HG03354 (cell line): Measurements from ENCODE around the gene VPS13A.
"Not testable (repeated sequence)": the region's sequence is repeated elsewhere in the genome, so short reads cannot be mapped to it uniquely, and the experiment has no call there.

Experiments used
- ATAC-seq: cut with Tn5 transposase; IDR thresholded peaks from one replicate; pipeline ENCODE4 v1.9.1; 2021; ENCODE audit warnings: mild to moderate bottlenecking; ENCODE audit not compliant: unreplicated experiment, poor library complexity, severe bottlenecking

Gene VPS13A

GRCh38 chr9:77177894-77178794, 810 bp downstream of the VPS13A start:
- peak; percentile 26 for ATAC-seq

GRCh38 chr9:77180056-77180455, 2.7 kb downstream of the VPS13A start:
- no peak for ATAC-seq

- ATAC-seq, result no peak
Measured at GRCh38 chr9:77183581-77183980, 6.2 kb downstream of the VPS13A start.

GRCh38 chr9:77188242-77188641, 10.9 kb downstream of the VPS13A start:
- ATAC-seq, result no peak

GRCh38 chr9:77194423-77194822, 17.1 kb downstream of the VPS13A start:
- no peak for ATAC-seq

GRCh38 chr9:77210116-77210515, 32.8 kb downstream of the VPS13A start:
- ATAC-seq, result no peak

- no peak for ATAC-seq
Measured at GRCh38 chr9:77211561-77211960, 34.2 kb downstream of the VPS13A start.

- no peak for ATAC-seq
Measured at GRCh38 chr9:77212801-77213200, 35.5 kb downstream of the VPS13A start.

- ATAC-seq, result no peak
Measured at GRCh38 chr9:77215874-77216273, 38.5 kb downstream of the VPS13A start.

- no peak for ATAC-seq
Measured at GRCh38 chr9:77218612-77219011, 41.3 kb downstream of the VPS13A start.

GRCh38 chr9:77221431-77221830, 44.1 kb downstream of the VPS13A start:
- no peak for ATAC-seq

GRCh38 chr9:77224746-77225312, 47.5 kb downstream of the VPS13A start:
- no peak for ATAC-seq

GRCh38 chr9:77236693-77237092, 59.4 kb downstream of the VPS13A start:
- ATAC-seq, result no peak

- ATAC-seq, result no peak
Measured at GRCh38 chr9:77237896-77238295, 60.6 kb downstream of the VPS13A start.

- ATAC-seq, result no peak
Measured at GRCh38 chr9:77251050-77251449, 73.7 kb downstream of the VPS13A start.

- ATAC-seq, result no peak
Measured at GRCh38 chr9:77257275-77257674, 79.9 kb downstream of the VPS13A start.

- no peak for ATAC-seq
Measured at GRCh38 chr9:77261605-77262004, 84.3 kb downstream of the VPS13A start.

- not testable (repeated sequence) for ATAC-seq
Measured at GRCh38 chr9:77267762-77268161, 90.4 kb downstream of the VPS13A start.

- peak; percentile 84 for ATAC-seq
Measured at GRCh38 chr9:77271023-77271690, 93.8 kb downstream of the VPS13A start.

GRCh38 chr9:77276799-77277198, 99.5 kb downstream of the VPS13A start:
- no peak for ATAC-seq

GRCh38 chr9:77277719-77278118, 100.4 kb downstream of the VPS13A start:
- ATAC-seq, result no peak
